Midbrain (tissue), 1 donor: Measurements from ENCODE around the gene PAWR.
"Not testable (repeated sequence)": the region's sequence is repeated elsewhere in the genome, so short reads cannot be mapped to it uniquely, and the experiment has no call there.

Experiments used
- DNase-seq: peaks from one replicate; lab custom pipeline; 2025; lab: John Stamatoyannopoulos, UW

PAWR gene

DNA sequence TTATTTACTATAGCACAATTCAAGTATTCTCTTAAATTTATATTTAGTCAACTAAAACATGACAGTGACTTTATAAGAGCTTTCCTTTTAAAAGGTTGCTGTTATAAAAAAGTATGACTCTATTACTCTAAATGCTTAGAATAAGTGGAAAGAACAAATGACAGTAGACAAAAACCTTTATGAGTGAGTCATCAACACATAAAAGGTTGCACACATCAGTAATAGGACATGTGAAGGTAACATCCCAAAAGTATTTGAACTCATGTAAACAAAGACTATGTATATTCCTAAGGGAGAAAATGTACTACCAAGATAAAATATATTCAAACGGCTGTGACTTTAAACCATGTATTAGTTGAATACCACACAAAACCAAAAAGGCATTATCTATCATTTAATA is 98.8 kb downstream of the PAWR start:
- no peak for DNase-seq

DNA sequence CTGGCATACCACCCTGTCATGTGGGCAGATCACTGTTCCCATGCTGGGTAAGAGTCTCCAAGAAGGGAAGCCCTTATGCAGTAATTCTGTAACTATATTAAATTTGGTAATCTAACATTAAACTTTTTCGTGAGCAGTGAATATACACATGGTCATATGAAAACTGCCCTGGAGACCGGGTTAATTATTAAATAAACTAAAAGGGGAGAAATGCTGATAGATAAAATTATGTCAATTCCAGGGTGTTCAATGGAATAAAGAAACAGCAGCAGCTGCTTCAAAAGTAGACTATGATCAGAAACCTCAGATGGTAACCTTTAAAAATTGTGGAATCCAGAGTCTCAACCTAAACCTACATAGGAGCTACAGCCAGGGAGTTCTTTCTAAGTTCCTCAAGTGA is 100.0 kb downstream of the PAWR start:
- DNase-seq, result no peak

DNA sequence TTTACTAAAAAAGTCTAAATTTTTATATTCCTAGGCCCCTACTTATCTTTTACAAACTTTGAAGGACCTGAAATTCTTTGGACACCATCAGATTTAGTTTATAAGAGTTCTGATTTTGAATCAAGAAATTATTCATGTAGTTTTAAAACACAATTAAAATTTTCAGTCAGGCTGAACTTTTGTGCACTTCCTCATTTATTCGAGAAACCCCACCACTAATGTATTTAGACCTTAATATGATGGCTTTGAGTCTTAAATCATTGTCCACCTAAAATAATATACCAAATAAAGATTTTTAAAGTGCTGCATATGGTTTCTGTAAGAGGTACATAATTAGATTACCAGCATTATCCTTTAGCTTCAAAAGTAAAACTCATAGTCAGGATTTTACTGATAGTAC is 103.4 kb downstream of the PAWR start:
- no peak for DNase-seq

DNA sequence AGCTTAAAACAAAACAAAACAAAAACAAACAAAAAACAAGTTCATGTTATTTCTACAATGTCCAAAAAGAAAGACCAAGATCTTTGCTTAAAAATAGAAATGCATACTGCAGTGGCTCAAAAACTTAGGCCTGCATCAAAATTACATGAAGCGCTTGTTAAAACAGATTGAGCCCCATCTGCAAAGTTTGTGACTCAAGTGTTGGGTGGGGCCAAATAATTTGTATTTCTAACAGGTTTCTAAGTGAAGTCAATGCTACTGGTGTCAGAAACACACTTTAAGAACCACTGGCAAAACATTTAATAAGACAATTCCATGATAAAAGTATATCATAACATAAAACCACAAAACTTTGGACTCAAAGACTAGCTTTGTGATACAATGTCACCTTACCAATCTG is 105.6 kb downstream of the PAWR start:
- no peak for DNase-seq

DNA sequence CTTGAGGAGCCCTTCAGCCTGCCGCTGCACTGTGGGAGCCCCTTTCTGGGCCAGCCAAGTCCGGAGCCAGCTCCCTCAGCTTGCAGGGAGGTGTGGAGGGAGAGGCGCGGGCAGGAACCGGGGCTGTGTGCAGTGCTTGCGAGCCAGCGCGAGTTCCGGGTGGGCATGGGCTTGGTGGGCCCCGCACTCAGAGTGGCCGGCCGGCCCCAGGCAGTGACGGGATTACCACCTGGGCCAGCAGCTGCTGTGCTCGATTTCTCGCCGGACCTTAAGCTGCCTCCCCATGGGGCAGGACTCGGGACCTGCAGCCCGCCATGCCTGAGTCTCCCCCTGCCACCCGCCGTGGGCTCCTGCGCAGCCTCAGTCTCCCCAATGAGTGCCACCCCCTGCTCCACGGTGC is 116.9 kb downstream of the PAWR start:
- DNase-seq, result no peak

DNA sequence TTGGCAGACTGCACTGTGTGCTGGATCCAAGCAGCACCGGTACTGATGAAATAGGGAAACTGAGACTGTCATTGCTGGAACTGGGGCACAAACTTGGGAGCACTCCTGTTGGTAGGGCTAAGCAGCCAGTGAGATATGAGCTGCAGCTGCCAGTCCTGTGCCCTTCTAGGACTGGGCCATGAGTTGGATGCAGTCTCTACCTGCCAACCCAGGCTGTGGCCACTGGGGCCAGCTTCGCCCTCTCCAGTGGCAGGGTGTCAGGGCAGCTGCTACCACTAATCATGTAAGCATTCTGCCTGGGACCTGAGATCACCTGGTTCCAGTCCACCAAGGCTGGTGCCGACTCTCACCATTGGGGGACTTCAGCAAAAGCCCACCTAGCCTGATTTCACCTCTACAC is 121.1 kb downstream of the PAWR start:
- DNase-seq, result no peak

DNA sequence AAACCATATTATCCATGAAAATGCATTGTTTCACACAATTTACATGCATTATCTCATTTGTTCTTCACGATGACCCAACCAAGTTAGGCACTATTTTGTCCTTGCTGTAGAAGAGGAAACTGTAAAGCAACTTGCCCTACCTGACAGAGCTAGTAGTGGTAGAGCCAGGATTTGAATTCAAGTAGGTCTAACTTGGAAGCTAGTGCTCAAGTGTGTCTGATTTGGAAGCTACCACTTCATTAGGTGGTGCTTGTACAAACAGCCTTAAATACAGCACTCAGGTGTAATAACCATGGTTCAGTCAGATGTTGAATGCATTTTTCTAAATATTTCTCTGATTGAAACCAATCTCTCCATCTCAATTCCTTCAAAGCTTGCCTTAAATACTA is 123.6 kb downstream of the PAWR start:
- no peak for DNase-seq

DNA sequence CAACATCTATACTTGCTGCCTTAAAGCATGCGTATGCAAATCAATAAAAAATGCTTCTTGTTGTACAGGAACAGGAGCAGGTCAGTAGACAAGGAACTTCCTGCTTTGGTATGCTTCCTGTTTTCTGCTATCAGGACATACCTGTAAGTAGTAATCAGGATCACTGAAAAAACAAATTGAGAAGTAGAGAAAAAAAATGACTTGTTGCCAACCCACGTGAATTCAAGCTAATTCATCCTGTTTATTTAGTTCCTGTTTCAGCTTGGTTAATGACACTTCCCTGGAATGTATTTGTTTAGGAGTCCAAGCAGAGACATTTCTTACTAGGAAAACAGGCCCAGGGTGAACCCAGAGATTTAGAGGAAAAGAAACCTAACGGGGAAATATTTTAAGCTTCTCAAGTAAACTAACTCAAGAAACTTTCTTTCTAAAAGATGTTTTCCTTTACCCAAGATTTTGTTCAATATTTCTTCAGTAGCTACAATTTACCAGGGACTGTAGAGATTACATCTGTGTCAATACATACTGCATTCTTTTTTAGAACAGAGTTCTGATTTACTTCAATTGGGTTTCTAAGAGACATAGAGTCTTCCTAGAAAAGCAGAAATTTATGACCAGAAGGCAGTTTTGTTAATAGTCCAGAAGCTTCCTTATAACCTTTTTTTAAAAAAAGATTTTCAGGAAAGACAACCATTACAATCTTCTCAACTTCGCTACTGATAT is 124.2 kb downstream of the PAWR start:
- DNase-seq, result no peak

DNA sequence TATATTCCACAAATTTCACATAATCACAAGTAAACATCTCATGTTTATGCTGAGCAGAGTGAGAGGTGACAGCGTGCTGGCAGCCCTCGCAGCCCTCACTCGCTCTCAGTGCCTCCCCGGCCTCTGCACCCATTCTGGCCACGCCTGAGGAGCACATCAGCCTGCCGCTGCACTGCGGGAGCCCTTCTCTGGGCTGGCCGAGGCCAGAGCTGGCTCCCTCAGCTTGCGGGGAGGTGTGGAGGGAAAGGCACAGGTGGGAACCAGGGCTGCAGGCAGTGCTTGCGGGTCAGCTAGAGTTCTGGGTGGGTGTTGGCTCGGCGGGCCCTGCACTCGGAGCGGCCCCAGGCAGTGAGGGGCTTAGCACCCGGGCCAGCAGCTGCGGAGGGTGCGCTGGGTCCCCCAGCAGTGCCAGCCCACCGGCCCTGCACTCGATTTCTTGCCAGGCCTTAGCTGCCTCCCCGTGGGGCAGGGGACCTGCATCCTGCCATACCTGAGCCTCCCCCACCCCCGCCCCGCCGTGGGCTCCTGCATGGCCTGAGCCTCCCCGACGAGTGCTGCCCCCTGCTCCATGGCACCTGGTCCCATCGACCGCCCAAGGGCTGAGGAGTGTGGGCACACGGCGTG is 125.9 kb downstream of the PAWR start:
- not testable (repeated sequence) for DNase-seq

DNA sequence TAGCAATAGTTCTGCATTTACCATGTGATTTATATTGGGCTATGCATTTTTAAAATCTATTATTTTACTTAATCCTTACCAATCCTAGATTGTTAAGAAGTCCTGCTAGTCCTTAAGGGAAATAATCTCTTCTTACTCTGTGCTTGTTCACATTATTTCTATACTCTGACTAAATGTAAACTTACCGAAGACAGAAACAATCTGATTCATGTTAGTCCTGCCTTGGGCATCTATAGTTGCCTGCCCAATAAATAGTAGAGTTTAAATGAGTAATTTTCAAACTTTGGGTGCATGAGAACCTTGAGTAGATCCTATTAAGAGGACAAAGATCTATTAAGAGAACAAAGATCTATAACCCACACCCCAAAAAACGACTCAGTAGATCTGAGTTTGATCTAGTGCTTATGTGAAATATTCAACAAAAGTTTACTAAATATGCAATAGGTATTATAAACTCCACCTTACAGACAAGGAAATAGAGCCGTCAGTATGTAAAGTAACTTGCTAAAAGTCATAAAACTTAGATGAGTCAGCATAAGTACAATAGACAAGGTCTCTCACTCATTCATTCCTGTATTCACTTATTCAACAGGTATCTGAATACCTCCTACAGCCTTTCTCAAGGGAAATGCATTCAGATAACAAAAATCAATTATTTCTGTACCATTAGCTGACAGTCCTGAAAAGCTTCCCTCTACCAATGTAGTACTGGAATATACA is 127.6 kb downstream of the PAWR start:
- DNase-seq, result no peak

DNA sequence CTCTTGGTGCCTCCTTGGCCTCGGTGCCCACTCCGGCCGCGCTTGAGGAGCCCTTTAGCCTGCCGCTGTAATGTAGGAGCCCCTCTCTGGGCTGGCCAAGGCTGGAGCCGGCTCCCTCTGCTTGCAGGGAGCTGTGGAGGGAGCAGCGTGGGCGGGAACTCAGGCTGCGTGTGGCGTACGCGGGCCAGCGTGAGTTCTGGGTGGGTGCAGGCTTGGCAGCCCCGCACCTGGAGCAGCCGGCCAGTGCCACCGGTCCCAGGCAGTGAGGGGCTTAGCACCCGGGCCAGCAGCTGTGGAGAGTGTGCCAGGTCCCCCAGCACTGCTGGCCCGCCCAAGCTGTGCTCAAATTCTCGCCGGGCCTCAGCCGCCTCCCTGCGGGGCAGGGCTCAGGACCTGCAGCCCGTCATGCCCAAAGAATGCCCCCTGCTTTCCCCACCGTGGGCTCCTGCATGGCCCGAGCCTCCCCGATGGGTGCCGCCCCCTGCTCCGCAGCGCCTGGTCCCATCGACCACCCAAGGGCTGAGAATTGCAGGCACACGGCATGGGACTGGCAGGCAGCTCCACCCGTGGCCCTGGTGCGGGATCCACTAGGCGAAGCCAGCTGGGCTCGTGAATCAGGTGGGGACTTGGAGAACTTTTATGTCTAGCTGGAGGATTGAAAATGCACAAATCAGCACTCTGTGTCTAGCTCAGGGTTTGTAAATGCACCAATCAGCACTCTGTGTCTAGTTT is 129.2 kb downstream of the PAWR start:
- no peak for DNase-seq

DNA sequence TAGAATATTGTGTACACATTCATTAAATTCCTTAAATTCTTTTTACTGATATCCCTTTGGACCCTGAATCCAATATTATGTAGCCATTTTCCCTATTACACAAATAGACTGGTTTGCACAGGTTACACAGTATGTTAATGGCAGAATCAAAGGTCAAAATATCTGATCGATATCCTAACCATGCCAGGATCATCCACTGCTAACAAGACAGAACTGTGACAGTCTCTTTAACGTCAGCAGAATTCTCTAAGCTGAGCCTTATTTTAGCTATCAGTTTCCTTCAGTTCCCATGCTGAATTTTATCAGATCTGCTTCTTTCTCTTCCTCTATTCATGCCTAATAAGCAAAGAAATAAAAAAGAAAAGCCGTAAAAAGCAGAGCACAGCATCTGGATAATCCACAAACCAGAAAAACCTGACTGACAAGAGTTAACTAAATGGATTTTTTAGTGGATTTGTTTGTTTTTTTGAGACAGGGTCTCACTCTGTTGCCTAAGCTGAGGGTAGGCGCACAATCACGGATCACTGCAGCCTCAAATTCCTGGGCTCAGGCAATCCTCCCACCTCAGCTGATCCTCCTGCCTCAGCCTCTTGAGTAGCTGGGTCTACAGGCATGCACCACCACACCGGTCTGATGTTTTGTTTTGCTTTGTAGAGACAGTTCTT is 130.4 kb downstream of the PAWR start:
- no peak for DNase-seq

DNA sequence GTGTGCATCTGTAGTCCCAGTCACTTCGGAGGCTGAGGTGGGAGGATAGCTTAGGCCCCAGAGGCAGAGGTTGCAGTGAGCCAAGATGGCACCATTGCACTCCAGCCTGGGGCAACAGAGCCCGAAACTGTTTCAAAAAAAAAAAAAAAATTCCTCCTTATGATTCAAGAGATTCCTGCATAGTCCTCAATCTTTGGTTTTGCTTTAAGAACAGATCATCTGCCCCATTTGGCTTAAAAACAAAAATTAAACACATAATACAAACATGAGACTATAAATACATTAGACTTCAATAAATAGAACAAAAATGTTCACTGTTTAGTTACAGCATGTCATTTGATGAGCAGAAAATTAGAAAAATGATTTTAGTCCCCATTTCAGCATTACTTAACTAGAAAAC is 131.2 kb downstream of the PAWR start:
- no peak for DNase-seq

DNA sequence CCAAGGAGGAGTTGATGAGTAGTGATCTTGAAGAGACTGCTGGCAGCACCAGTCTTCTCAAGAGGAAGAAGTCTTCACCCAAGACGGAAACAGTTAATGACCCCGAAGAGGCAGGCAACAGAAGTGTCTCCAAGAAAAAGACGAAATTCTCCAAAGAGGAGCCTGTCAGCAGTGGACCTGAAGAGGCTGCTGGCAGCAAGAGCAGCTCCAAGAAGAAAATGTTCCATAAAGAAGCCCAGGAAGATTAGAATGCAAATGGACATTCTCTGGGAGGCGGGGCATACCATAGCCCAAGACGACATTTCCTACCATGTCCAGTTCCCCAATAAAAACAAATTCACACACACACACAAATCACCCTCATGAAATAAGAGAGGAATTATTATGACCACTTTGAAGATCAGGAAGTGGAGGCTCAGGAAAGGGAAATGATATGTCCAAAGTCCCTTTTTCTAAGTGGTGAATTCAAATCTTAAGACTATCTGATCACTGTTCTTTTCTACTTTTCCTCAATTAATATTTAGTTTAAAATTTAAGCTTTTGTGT is 131.8 kb downstream of the PAWR start:
- DNase-seq, result no peak

DNA sequence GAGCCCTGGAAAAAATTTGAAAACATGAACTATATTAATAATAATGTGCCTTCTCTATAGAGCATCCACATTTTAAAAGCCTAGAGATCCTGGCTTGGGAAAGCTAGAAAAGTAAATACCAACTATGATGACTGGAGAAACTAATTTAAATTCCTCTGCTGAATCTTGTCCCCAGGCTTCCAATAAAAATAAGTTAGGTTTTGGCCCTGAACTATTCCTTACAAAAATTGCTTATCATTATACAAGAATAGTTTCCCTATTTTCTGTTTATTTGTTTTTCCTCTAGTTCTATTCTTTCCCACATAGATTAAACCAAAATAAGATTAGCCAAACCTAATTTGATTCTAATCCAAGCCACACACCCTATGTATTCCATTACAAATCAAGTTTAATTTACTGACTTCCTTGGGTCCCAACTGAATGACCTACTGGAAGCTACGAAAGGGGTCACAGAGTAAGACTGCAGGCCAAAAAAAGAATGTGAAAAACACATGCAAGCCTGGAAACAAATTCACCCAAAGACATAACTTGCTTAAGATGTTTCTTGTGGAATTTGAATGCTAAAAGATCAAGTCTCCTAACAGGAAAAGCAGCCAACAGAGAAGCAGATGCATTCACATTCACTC is 133.0 kb downstream of the PAWR start:
- DNase-seq, result no peak

DNA sequence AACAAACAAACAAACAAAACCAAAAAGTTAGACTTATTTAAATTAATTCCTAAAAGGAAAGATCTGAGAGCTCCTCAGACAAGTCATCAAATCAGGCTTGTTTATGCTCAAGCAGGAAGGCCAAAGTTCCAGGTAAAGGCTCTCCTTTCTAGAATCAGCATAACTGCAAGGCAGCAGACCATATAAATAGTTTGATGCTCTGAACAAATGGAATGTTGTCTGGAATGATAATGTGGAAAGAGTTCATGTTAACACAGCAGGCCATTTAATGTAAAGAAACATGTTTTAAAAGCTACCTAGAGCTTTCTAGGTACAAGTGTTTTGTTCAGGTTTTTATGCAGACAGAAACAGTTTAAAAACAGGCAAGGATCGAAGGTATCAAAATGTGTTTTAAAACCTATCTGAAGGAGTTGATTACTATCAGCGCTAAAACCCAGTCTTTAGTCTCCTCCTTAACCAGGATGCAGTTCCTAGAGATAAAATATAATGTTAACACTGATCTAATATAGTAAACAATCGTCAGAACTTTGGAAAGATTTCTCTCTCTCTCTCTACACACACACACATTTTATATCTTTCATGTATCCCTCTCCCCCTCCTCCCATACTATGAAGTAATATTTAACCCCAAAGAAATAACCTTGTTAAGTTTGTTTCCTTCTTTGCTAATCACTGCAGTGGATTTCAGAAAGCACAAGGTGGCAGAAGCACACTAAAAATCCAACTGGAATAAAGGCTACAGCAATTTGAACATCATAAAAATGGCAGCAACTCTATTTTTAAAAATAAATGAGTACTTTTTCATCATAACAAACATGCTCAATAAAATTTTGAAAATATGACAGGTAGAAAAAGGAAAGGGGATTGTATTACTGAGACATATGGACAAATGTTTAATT is 135.5 kb downstream of the PAWR start:
- DNase-seq, result peak; percentile 18

DNA sequence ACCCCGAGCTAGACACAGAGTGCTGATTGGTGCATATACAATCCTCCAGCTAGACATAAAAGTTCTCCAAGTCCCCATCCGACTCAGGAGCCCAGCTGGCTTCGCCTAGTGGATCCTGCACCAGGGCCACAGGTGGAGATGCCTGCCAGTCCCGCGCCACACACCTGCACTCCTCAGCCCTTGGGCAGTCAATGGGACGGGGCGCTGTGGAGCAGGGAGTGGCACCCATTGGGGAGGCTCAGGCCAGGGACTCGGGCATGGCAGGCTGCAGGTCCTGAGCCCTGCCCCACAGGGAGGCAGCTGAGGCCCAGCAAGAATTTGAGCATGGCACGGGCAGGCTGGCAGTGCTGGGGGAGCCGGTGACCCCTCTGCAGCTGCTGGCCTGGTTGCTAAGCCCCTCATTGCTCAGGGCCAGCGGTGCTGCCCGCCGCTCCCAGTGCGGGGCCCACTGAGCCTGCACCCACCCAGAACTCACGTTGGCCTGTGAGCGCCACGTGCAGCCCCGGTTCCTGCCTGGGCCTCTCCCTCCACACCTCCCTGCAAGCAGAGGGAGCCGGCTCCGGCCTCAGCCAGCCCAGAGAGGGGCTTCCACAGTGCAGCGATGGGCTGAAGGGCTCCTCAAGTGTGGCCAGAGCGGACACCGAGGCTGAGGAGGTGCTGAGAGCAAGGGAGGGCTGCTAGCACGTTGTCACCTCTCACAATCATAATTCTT is 136.7 kb downstream of the PAWR start:
- DNase-seq, result no peak

DNA sequence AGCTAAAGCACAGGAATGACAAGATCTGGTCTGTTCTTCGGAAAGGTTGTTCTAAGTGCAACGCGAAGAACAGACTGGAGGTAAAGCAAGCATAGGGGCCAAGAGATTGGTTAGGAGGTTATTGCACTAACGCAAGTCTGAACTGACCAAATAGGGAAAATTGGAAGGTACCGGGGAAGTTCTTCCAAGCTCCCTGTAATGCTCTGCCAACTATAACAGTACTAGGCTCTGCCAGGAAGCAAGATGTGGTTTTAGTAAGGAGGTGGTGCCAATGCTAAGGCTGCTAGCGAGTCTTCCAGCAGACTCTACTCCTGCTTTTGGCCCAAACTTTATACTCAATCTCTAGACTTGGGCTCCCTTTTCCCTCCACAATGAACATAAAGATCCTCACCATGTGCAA is 138.6 kb downstream of the PAWR start:
- DNase-seq, result no peak

DNA sequence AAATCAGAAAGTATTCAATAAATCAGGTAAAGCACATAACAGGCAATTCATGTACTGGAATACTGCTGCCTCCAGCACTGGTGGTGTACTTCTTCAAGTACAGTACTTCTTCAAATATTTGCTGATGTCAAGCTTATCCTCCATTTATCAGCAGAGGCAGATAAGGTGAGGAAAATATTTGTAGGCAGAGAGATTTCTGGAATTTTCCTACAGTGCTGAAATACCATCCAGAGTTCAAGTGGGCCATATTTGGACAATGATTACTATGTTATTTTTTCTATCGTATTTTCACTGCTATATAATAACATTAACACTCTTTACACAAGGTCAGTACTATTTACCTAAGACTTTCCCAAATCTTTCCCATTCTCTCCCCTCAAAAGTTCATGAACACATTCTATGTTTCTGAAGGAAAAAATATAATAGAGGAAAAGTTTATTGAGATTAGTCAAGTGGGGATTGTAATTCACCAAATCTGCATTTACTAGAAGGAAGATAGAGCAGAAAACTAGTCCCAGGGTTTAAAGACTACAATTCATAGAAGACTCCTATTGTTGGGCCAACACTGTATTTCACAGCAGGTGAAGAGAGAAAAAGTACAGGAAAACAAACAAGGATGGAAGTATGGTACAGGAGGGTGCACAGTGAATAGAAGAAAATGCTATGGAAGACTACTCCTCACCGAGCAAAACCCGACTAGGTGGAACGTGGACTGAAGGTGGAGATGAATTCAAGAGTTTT is 141.1 kb downstream of the PAWR start:
- no peak for DNase-seq
